PFSK-1 (cell line): ENCODE results near the gene ANKS1B.

Experiments
- FOXP2 ChIP-seq: optimal IDR thresholded peaks from 2 replicates; pipeline ENCODE3; 2011; ENCODE audit warnings: borderline replicate concordance, control low read depth, inconsistent platforms; ENCODE audit not compliant: insufficient read depth; ENCODE audit errors: extremely low read length, extremely low read depth
- POLR2AphosphoS5 ChIP-seq: IDR thresholded peaks from 2 replicates; pipeline ENCODE4 v1.6.1; 2012; ENCODE audit warnings: low read depth, mild to moderate bottlenecking, control low read depth, low read length, moderate library complexity
- SIN3A ChIP-seq: IDR thresholded peaks from 2 replicates; pipeline ENCODE4 v1.6.1; 2012; ENCODE audit warnings: mild to moderate bottlenecking, low read length, moderate library complexity, borderline replicate concordance; ENCODE audit not compliant: insufficient read depth
- TAF1 ChIP-seq: IDR thresholded peaks from 2 replicates; pipeline ENCODE4 v1.6.1; 2012; ENCODE audit warnings: low read length, control low read depth, borderline replicate concordance; ENCODE audit not compliant: insufficient read depth
- TF ChIP-seq, protein P1 (sequence below), 2 experiments: IDR thresholded peaks; 2 replicates each; pipeline versions ENCODE4 v1.6.1 to v1.8.0; 2011 to 2012; ENCODE audit warnings: low read depth in 2 of 2, low read length in 2 of 2, control low read depth in 1 of 2, inconsistent platforms in 1 of 2, mild to moderate bottlenecking in 1 of 2, moderate library complexity in 1 of 2; ENCODE audit not compliant: insufficient read depth in 1 of 2

The ANKS1B gene

DNA sequence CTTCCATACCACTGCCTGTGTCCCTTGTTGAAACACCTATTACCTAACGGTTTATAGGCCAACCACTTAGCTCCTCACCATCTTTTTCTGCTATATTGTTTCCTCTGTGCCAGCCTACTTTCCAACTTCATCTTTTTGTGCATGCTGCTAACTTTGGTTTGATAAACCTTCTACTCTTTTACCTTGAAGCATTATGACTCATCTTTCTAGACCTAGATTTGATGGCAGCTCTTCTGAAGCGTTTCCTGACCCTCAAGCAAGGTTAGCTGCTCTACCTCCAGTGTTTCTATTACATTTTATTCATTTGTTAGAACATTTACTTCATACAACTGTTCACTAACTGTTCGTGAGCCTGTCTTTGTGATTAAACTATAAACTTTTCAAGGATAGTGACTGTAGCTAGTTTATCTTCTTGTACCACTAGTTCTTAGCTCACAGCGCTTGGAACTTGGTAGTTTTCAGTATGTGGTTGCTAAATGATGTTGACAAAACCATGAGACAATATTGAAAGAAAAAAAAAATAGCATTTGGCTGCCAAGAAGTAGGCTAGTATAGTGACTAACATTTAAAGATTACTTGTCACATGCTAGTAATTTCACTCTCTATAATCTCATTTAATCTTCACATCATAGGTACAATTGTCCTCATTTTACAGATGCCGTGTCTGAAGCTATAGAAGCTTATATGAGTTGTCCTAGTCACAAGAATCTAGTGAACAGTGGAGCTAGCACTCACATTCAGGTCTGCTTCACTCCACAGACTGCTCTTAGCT is 1260.2 kb downstream of the ANKS1B start:
- TF ChIP-seq SIN3A, result no peak
- no peak for TF ChIP-seq POLR2AphosphoS5
- TF ChIP-seq, protein P1, sequence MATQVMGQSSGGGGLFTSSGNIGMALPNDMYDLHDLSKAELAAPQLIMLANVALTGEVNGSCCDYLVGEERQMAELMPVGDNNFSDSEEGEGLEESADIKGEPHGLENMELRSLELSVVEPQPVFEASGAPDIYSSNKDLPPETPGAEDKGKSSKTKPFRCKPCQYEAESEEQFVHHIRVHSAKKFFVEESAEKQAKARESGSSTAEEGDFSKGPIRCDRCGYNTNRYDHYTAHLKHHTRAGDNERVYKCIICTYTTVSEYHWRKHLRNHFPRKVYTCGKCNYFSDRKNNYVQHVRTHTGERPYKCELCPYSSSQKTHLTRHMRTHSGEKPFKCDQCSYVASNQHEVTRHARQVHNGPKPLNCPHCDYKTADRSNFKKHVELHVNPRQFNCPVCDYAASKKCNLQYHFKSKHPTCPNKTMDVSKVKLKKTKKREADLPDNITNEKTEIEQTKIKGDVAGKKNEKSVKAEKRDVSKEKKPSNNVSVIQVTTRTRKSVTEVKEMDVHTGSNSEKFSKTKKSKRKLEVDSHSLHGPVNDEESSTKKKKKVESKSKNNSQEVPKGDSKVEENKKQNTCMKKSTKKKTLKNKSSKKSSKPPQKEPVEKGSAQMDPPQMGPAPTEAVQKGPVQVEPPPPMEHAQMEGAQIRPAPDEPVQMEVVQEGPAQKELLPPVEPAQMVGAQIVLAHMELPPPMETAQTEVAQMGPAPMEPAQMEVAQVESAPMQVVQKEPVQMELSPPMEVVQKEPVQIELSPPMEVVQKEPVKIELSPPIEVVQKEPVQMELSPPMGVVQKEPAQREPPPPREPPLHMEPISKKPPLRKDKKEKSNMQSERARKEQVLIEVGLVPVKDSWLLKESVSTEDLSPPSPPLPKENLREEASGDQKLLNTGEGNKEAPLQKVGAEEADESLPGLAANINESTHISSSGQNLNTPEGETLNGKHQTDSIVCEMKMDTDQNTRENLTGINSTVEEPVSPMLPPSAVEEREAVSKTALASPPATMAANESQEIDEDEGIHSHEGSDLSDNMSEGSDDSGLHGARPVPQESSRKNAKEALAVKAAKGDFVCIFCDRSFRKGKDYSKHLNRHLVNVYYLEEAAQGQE (IDR thresholded peaks at IDR 0.05; ENCODE audit: insufficient read depth in 1 of 2, low read depth in 2 of 2, low read length in 2 of 2), result no peak
- TF ChIP-seq FOXP2, result no peak
- no peak for TF ChIP-seq TAF1

DNA sequence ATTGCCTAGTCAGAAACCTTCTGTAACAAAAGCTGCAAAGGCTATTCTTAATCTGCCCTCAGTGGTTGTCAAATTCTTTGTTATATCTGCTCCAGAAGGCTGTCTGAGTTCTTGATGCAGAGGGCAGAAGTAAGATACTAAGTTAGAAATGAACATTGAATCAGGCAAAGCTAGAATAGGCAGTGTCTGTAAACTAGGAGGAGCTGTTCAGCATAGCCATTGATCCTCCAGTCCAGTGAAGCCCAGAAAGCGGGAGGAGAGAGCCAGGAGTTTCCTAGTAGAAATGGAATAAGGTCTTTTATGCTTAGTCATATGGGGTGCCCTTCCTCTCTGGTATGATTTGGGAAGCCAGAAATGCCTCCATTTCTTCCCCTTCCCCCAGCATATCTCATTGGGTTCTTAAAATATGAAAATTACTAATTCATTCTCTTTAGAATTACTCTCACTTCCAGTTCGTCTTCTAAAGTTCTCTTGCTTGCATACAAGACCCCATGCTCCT is 1263.5 kb downstream of the ANKS1B start:
- no peak for TF ChIP-seq POLR2AphosphoS5
- TF ChIP-seq, protein P1 (IDR thresholded peaks at IDR 0.05; ENCODE audit: insufficient read depth in 1 of 2, low read depth in 2 of 2, low read length in 2 of 2), result no peak

DNA sequence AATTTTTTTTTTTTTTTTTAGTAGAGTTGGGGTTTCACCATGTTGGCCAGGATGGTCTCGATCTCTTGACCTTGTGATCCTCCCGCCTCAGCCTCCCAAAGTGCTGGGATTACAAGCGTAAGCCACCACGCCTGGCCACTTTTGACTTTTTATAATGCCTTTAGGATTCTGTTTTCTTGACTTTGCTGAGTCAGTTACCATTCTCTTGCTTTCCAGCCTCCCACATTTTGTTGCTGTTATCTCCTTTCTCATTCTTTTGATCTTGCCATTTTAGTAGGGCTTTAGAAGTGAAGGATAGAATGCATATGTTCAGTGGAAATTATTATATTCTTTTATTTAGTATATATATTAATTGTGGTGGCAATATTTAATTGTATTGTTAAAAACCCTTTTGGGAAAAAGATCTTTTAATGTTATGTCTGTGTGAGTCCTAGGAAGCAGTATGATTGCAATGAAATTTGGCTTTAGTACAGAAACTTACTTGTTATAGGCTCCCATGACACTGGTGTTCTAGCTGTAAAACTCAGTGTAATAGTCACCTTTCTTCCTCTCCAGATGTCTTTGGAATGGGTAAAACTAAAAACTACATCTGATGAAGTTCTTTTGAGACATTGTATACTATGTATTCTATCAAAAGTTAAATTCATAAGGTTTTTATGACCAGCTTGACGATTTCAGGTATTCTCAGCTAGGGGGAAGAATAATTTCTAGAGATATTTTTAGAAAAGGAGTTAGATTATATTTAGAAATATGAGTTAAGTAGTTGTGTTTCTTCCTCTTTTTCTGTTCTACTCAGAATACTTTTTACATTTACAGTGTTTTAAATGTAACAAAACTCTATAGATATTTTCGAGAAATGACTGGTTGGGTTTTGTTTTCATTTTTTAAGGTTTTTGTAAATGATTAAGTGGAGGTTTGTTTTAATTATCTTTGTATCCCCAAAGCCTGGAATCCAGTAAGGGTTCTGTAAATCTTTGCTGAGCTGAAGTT is 1264.9 kb downstream of the ANKS1B start:
- TF ChIP-seq POLR2AphosphoS5, result no peak
- no peak for TF ChIP-seq SIN3A
- TF ChIP-seq, protein P1 (IDR thresholded peaks at IDR 0.05; ENCODE audit: insufficient read depth in 1 of 2, low read depth in 2 of 2, low read length in 2 of 2), result no peak
- no peak for TF ChIP-seq TAF1
- TF ChIP-seq FOXP2, result no peak

DNA sequence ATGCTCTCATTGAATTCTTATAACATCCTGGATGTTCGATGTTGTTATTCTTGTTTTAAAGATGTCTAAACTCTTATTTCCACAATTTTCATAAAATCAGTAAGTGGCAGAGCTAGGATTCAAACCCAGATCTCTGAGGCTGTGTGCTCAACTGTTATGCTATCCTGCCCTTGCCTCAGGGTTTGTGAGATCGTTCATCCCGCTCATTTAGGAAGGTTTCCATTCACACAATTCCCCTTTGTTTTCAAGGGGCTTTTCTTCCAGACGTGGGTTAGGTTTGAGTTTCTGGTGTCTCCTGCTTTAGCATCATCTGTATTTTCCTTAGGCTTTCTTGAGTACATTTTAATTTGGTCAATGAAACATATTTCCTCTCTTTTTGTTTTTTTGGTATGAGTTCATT is 1270.3 kb downstream of the ANKS1B start:
- TF ChIP-seq SIN3A (no peak), FOXP2 (no peak)

GRCh38 chr12:98709022-98709421 is 1275.7 kb downstream of the ANKS1B start:
- TF ChIP-seq POLR2AphosphoS5 (no peak), FOXP2 (no peak), SIN3A (no peak)
- TF ChIP-seq, protein P1 (IDR thresholded peaks at IDR 0.05; ENCODE audit: insufficient read depth in 1 of 2, low read depth in 2 of 2, low read length in 2 of 2), result no peak
